GF-D8 (cell line): ENCODE measurements around the gene RPS17.
"Not testable (repeated sequence)": the region's sequence is repeated elsewhere in the genome, so short reads cannot be mapped to it uniquely, and the experiment has no call there.

Source experiments
- DNase-seq: peaks from one replicate; lab custom pipeline; 2025; lab: John Stamatoyannopoulos, UW

The RPS17 gene

GRCh38 chr15:82545478-82545877 is 5.2 kb upstream of the RPS17 start:
- DNase-seq, result no peak

- DNase-seq, result no peak
These were observed 4.7 kb upstream of the RPS17 start for GRCh38 chr15:82545002-82545401.

DNA sequence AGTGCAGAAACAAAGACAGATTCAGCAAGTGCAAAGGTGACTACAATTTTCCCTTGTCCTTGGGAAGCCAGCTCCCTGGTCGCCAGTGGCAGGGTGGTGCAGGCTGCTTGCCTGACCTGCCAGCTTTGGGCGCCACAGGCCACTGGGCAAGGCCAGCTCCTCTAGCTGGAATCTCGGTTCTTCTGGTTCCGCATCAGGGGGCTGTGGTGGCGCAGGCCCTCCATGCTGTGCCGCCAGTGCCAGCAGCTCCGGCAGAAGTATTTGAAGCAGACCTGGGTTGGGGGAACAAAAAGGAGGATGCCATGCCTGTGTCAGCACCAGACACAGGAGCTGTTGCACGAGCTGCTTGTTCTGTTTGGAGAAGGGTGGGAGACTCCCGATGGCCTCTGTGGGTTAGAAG is 4.2 kb upstream of the RPS17 start:
- DNase-seq, result no peak

- no peak for DNase-seq
These were observed 2.9 kb upstream of the RPS17 start for GRCh38 chr15:82543160-82543559.

DNA sequence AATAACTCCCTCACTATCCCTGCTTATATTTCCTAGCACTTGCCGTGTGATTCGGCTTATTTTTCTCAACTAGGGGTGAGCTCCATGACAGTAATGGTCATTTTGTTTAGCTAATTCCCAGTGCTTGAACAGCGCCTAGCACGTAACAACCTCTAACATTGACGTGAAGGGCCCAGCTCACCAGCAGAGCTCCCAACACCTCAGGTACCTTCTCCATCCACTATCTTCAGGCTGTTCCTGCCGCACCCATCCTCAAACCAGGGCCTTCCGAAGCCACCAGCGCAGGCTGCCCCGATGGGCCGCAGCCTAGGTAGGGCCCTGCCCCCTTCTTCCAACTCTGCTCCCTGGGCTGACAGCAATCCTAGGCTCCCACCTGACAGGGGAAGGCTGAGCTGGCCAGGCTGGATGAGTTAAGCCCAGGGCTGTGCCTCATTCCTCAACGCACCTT is 751 bp upstream of the RPS17 start:
- no peak for DNase-seq

GRCh38 chr15:82539691-82540054 is 584 bp downstream of the RPS17 start:
- no peak for DNase-seq

DNA sequence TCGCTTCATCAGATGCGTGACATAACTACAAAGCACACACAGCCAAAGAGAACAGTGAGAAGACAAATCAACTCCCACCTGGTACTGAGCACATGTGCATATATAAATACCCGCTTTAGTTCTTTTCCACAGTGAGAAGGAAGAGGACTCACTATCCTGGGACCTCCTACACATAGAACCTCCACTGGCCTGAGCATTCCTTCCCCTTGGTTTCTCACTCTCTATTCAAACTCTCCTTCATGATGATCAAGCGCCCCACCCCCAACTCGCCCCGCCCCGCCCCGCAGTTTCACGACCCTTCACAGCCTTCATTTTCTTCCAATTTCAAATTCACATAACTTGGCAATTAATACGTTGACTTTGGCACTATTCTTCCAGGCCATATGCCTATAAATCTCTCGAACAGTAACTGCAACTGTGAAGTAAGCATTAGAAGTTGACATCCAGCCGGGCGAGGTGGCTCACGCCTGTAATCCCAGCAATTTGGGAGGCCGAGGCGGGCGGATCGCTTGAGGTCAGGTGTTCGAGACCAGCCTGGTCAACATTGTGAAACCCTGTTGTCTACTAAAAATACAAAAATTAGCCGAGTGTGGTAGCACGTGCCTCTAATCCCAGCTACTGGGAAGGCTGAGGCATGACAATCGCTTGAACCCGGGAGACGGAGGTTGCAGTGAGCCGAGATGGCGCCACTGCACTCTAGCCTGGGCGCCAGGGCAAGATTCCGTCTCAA is 1.1 kb downstream of the RPS17 start:
- DNase-seq, result no peak

- DNase-seq, result no peak
These were observed 2.8 kb downstream of the RPS17 start for GRCh38 chr15:82537351-82537908.

- DNase-seq, result no peak
These were observed 3.6 kb downstream of the RPS17 start for GRCh38 chr15:82536409-82537350.

DNA sequence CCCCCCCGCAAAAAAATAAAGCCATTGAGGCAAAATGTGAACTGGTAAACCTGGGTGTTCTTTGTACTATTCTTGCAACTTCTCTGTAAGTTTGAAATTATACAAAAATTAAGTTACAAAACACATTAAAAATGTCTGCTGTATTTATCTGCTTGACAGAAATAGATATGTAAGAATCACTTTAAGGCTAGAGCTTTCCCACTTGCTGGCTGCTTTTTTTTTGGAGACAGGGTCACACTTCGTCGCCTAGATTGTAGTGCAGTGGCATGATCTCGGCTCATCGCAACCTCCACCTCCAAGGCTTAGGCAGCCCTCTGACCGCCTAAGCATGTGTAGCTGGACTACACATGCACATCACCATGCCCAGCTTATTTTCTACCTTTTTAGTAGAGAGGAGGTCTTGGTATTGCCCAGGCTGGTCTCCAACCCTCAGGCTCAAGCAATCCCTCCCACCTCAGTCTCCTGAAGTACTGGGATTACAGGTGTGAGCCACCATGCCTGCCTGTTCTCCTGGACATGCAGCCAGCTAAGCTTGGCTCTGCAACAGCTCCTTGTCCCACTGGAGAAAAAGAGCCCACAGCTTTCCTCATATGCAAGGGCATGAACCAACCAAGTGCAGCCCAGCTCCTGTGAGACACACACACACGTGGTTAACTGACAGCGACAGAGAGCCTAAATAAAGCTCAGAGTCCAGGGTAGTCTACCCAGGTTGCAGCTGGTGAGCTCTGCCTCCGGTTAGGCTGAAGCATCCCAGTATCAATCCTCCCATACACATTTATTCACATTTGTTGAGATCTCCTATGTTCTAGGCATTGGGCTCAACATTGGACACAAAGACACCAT is 4.5 kb downstream of the RPS17 start:
- DNase-seq, result no peak

DNA sequence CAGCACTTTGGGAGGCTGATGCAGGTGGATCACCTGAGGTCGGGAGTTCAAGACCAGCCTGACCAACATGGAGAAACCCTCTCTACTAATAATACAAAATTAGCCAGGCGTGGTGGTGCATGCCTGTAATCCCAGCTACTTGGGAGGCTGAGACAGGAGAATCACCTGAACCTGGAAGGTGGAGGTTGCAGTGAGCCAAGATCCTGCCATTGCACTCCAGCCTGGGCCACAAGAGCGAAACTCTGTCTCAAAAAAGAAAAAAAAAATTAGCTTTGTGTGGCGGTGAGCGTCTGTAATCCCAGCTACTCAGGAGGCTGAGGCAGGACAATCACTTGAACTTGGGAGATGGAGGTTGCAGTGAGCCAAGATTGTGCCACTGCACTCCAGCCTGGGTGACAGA is 5.1 kb downstream of the RPS17 start:
- not testable (repeated sequence) for DNase-seq

GRCh38 chr15:82534457-82534861 is 5.8 kb downstream of the RPS17 start:
- DNase-seq, result not testable (repeated sequence)

DNA sequence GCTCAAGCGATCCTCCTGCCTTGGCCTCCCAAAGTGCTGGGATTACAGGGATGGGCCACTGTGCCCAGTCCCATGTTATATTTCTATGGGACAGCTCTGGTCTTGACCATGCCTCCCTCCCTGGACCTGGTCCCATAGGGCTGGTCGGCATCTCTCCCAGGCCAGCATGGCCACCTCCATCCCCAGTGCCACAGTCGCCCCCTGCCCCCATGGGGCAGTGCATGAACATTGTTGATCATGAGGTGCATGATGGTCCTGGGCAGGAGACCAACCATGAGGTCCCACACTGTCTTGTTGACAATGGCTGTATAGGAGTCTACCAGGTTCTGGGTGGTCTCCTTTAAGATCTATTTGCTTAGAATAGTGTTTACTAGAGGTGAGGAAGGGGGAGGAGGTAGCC is 6.5 kb downstream of the RPS17 start:
- DNase-seq, result no peak

GRCh38 chr15:82532991-82533481 is 7.2 kb downstream of the RPS17 start:
- no peak for DNase-seq

DNA sequence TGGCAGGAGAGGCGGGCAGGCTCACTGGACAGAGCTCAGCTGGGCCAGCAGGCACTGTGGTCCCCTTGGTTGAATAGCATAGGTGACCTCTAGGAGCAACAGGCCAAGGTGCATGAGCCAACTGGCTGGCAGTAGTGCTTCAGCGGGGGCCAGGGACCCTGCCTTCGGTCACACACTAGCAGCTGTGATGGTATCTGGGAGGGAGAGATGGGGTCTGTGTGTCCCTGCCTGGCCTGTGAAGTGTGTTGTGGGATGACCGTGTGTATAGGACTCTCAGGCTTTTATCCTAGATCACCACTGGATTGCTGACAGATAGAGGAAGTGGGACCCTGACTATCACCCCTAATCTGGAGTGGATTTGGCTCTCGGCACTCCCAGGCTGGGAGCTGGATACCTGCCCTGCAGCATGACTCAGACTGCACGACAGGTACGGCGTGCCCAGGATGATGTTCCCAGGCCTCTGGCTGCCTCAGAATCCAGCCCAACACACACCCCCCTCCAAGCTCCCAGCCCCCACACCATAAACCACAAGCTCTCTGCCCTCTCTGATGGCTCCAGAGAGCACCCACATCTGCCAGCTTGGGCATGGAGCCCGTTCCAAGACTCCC is 7.8 kb downstream of the RPS17 start:
- no peak for DNase-seq

- no peak for DNase-seq
These were observed 8.5 kb downstream of the RPS17 start for GRCh38 chr15:82531496-82532382.

DNA sequence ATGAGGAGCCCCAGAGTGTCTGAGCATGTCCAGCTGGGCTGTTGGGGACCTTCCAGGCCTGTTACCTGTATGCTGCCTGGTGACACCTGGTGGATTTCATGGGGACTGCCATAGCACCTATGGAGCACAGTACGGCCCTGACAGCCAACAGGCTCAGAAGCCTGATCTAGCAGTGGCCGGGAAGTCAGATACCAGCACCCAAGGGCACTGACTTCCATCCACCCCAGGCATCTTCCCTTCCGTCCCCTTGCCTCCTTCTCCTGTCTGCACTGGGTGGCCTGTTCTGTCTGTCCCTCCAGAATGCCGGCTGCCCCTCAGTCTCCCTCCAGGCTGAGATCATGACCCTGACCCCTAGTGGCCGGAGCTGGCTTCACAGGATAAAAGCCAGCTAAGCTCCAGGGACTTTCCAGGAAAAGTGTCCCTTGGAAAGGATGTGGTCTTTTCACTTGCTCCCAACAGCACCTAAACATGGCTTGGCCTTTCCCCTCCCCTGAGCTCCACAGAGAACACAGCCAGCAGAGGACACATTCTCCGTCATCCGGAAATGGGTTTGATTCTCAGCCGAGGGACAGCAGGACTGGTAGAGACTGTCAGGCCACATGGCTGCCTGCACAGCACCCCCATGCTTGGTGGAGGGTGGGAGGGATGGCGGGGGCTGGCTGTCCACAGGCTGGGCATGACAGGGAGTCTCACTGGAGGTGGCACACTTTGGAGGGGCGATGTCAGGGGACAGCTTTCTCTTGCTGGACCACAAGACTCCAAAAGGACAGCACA is 9.5 kb downstream of the RPS17 start:
- DNase-seq, result no peak

DNA sequence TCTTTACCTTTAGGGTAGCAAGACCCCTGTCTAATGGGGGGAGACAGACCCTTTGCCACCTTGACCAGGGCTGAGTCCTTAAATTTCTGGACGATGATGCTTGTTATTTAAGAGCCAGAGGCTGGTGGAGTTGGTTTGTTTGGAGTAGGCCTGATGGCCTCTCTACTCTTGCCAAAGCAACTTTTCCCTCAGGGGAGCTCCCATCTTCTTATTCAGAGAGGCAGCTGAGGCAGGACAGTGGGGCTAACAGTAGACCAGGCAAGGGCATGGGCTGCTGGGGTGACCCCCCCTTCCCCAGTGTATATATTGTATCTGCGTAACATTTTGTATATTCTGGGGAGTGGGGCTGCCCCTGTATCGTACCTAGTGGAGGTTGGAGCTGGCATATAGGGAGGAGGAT is 10.3 kb downstream of the RPS17 start:
- DNase-seq, result no peak

DNA sequence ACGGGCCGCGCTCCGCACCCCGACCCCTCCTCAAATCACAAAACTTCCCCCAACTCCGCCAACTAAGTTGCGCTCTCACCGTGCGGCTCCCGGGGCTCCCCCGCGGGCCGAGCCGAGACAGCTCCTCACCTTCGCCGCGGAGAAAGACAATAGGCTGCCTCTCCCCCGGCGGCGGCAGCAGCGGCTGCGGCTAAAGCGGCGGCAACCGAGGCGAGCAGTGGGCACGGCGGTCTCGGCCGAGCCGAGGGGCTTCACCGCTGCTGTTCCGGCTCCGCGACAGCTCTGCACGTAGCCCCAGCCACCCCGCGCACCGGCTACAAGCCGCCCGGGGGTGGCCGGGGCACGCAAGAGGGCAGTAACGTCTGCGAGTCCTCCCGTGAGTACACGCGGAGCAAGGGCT is 26.7 kb downstream of the RPS17 start:
- DNase-seq, result not testable (repeated sequence)

GRCh38 chr15:82507693-82508092 is 32.6 kb downstream of the RPS17 start:
- not testable (repeated sequence) for DNase-seq
